NCI-H2107 treated with DMSO at 0.1 percent for 48 hours (cell line): Measurements from ENCODE around the gene CD14.
"Not testable (repeated sequence)": the region's sequence is repeated elsewhere in the genome, so short reads cannot be mapped to it uniquely, and the experiment has no call there.

Source experiments
- DNase-seq: peaks from one replicate; lab custom pipeline; 2025; ENCODE audit not compliant: unreplicated experiment; lab: John Stamatoyannopoulos, UW

CD14 gene

DNA sequence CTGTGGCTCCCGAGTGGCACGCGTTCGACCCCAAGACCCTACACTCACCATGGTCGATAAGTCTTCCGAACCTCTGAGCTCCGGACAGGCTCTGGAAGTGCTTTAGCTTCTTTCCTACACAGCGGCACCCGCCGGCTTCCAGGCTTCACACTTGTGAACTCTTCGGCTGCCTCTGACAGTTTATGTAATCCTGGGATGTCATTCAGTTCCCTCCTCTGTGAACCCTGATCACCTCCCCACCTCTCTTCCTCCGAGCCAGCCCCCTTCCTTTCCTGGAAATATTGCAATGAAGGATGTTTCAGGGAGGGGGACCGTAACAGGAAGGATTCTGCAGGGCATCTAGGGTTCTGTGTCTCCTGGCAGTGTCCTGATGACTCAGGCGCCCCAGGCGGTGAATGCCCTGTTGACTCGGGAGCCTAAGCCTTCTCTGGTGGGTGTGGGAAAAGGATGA, at the start of gene CD14:
TSS of gene CD14 (minus strand) at position 155 of the 451 bp plus-strand sequence. CDS start at position 51, 104 bp downstream.
- no peak for DNase-seq

DNA sequence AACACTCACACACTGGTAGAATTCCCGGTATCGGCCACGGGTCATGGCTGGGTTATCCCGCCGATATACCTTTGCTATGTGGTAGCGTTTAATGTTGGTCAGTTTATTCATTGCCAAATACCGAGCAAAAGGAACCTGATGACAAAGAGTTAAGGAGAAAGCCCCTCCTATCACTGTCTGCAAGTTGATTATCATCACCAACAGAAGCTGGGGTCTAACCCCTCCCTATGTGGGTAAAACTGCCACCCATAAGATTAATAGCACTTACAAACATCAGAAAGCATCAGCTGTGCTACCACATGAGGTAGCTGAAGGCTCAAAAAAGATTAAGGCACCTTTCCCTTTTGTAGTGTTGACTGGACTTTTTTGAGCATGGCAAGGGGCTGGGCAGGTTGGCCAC, 46.0 kb upstream of the CD14 start:
- DNase-seq = no peak

DNA sequence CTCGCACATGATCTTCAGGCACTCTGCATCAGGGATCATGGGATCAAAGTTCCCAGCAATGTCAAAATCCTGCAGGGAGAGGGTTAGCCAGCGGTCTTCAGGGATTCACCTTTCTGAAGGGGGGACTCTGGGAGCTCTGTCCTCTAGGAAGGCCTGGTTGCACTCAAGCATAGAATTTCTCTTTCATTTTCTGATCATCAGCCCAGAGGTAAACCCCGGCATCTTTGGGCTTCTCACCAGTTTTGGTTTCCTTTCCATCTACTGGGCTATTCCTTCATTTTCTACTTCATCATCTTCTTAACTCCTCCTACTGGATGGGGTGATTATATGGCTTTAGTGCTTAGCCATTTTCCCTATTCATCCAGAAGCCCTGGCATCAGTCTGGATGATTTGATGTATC, 45.0 kb upstream of the CD14 start:
- DNase-seq = no peak

DNA sequence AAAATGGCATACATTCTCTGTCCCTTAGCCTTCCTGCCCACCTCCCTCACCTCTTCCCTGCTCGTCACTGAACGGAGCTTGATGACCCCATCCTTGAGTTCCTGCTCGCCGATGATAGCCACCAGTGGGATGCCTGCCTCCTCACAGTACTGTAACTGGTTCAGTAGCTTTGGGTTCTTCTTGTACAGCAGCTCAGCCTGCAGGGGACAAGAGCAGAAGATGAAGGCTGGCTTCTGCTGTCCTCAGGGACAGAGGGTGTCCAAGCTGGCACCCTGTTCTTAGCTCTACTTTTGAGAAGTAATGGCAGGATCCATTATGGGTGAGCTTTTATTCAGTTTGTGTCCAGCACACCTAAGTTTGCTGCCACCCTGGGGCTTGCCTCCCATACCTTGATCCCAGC, 41.7 kb upstream of the CD14 start:
- DNase-seq = no peak

DNA sequence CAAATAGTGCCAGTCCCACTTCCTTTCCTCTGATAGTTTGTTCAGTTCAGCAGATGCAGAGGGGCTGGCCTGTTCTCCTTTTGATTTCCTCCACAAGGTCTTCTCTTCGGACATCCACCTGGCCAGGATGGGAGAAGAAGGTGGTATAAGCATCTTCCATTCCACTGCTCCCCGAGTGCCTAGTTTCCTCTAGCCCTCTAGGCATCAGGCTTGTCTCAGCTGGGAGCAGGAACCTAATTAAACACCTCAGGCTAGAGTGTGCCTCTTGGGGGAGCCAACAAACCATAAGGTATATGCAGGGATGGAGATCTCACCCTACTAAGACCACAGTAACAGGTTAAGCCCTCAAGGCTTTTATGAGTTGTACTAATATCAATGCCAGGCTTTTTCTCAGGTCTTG, 41.2 kb upstream of the CD14 start:
- DNase-seq = no peak

DNA sequence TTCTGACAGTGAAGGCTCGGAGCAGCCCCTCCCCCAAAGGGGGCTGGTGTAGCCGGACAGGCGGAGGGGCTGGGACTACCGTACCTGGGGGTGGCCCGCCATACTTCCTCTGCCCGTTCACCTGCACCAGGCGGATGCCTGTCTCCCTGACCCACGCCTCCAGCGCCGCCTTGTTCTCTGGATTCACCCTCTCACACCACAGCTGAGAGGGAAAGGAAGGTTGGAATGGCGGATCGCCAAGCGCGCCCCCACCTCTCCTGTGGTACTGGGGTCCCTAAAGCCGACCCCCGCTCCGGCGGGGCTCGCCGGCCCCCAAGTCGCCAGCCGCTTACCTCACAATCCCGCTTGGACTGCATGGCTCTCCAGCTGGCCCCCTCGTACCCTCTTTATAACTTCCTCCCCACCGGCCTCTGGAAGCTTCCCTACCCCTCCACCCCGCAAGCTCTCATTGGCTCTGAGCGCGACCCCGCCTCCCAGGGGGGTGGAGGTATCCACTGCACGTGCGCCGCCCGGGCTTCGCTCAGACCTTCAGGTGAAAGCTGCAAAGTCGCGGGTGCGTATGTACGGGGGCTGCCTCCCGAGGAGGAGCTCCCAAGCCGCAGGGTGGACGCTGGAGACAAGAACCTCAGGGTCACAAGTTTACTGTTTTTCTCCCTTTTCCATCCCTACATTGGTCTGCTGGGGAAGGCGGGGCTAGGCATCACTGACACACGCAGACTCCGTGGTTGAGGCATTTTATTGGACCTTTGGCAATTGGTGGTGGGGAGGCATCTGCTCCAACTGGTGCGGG, 40.4 kb upstream of the CD14 start, which contains the start of gene DND1:
TSS of gene DND1 (minus strand) at position 390 of the 790 bp plus-strand sequence. CDS start at position 356, 34 bp downstream.
- no peak for DNase-seq

DNA sequence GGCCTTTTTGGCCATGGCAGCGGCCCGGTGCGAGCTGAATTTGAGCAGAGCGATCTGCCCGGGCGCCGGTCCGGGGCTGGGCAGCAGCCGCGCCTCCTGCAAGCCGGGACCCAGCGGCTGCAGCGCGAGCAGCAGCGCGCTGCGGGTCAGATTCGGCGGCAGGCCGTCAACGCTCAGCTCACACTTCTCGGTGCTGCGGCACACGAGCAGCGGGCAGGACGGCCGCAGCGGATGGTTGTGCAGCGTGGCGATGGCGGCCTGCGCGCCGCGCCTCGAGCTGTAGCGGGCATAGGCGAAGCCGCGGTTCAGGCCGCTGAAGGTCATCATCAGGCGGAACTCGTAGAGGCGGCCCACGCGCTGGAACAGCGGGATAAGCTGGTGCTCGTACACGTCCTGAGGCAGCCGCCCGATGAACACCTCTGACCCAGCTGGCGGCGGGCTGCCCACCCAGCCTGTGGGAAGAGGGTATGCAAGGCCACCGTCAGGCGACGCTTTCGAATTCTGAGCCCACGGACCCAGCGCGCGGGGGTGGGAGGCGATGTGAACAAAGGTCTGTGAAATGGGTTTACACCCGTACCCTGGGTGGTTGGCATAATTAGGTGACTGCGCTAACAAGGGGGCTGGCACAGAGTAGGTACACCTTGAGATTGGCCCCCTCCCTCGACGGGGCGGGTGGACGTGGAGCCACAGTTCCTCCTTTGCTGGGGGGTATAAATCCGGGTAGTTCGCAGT, 39.6 kb upstream of the CD14 start:
- DNase-seq = no peak

DNA sequence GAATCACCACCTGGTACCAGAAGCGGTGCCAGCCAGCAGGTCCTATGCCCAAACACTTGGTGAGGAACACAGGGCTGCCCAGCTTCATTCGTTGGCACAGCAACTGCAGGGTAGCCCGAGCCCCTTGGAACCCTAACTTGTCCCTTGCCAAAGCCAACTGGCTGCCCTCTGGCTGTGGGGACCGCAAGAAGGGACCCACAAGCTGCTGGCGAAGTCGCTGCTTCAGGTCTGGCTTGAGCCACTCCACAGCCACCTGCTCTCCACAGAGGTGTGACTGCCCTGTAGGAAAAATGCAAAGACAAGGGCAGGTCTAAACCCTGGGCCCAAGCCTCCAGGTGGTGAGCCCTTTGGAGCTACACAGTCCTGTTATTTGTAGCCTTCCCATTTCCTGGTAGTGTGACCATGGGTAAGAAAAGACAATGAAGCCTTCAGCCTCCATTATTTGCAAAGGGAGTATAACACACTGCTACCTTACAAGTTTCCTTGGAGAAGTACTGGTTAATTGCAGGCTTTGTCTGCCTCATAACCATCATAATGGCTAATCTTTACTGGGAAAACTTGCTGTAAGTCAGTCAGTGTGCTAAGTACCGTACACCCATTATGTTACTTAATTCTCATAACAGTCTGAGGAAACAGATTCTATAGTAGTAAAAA, 38.6 kb upstream of the CD14 start:
- no peak for DNase-seq

DNA sequence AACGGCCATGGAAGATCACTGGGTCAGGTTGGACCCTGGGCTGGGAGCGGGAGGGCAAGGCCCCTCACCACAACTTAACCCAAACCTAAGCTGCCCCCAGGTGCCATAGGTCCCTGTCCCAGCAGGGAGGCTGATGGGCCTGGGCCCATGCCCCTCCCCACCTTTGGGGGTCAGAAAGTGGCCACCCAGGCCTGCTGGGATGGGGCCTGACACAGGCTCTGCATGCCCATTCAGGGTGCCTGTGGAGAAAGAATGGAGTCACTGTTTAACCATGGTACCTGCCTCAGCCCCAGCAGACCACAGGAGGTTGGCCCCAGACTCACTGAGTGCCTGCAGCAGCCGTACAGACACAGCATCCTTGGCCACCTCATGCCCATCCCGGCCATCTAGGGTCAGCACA, 38.1 kb upstream of the CD14 start:
- DNase-seq = not testable (repeated sequence)

DNA sequence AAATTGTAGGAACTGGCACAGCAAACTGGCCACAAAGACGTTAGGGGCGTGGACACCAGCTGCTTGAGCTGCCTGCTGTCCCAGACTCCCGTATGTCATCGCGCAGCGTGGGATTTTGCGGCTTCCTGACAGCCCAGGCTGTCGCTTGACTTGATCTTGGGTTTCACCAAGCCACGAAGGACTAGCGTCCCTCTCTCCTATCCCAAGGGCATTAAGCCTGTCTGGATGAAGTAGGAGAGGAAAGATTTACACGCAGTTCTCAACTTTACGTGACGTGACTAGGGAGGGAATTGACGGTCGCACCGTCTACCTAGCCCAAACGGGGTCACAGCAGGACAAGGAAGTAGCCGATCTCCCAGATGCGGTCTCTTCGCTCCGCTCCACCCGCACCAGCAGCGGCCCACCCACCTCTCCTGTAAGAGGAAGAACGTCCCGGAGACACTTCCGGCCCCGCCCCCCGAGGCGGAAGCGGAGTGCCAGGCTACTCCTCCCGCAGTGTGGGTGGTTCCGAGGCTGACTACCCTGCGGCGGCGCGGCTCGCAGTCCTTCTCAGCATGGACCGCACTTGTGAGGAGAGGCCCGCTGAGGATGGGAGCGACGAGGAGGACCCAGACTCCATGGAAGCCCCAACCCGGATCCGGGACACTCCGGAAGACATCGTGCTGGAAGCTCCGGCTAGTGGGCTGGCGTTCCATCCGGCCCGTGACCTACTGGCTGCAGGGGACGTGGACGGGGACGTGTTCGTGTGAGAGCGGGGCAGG, 31.6 kb upstream of the CD14 start, which contains the start of gene WDR55:
TSS of gene WDR55 (plus strand) at position 546 of the 761 bp plus-strand sequence. CDS start at position 555, 9 bp downstream.
- DNase-seq = peak; percentile 55

DNA sequence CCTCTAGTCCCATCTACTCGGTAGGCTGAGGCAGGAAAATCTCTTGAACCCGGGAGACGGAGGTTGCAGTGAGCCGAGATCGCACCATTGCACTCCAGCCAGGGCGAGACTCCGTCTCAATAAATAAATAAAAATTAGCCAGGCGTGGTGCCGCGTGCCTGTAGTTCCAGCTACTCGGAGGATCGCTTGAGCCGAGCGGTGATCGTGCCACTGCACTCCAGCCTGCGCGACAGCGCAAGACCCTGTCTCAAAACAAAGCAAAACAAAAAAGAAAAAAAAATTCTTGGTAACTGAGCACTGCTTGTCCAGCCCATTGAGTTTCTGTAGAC, 31.0 kb upstream of the CD14 start:
- no peak for DNase-seq

DNA sequence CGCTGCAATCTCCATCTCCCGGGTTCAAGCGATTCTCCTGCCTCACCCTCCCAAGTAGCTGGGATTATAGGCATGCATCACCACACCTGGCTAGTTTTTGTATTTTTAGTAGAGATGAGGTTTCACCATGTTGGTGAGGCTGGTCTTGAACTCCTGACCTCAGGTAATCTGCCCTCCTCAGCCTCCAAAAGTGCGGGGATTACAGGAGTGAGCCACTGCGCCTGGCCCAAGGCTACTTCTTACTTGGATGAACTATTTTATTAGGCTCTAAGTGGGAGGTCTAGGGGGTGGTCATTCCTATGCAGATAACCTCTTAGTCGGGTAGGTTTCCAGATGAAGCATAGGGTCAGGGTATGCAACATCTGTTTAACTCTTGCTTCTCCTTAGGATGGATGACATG, 27.4 kb upstream of the CD14 start:
- DNase-seq = not testable (repeated sequence)

DNA sequence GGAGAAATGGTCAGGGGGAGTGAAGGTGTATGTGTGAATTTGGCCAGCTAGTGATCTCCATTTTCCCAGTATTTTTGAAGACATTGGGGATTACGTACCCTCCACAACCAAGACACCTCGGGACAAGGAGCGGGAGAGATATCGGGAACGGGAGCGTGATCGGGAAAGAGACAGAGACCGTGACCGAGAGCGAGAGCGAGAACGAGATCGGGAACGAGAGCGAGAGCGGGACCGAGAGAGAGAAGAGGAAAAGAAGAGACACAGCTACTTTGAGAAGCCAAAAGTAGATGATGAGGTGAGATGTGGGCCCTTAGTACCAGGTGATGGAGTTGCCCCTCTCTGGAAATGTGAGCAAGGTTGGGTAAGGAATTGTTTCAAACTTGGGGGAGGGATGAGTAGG, 25.9 kb upstream of the CD14 start:
- no peak for DNase-seq

DNA sequence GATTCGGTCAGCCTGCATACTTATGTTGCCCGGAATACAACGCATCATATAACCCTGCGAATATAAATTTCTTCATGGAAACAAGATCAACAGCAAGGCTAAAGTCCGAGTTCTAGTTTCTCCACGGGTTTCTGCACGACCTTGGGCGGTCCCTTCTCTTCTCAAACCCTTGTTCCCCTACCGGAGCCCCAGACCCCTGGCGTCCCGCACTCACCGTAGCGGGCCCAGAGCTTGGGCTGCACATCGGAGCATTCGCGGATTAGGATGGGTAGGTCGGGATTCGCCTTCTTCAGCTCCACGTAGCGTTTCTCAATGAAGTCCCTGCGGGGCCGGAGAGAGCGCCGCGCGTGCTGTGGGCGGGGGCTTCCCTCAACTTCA, 14.1 kb upstream of the CD14 start:
- no peak for DNase-seq

DNA sequence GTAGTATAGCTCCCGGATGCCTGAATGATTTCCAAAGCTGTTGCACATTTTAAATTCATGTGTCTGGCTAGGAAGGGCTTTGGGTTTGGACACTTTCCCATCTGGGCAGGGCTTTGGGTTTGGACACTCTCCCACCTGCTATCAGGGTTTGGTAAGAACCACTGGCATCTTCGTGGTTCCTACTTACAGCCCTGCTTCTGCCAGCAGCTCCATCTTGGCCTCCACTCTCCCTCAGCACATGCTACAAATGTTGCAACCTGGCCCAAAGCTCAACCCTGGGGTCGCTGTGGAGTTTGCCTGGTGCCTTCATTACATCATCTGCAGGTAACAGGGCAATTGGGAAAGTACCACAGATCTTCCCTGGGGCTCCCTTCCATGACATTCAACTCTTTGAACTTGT, 9.7 kb upstream of the CD14 start:
- DNase-seq = no peak

DNA sequence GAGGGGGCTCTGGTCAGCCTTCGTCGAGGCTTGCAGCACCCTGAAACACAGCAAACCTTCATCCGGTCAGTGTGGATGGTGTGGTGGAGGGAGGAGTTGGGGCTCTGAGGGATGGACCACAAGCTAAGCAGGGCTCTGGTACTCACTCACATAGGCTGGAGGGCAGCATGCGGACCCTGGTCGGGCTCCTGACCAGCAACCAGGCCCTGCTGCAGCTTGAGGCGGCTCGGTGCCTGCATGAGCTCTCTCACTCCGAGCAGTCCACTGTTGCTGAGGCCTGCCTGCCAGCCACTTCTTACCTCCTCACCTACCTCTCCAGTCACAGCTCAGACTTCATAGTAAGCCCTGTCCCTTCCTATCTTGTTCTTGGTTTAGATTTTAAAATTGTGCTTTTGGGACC, 8.7 kb upstream of the CD14 start:
- DNase-seq = no peak

DNA sequence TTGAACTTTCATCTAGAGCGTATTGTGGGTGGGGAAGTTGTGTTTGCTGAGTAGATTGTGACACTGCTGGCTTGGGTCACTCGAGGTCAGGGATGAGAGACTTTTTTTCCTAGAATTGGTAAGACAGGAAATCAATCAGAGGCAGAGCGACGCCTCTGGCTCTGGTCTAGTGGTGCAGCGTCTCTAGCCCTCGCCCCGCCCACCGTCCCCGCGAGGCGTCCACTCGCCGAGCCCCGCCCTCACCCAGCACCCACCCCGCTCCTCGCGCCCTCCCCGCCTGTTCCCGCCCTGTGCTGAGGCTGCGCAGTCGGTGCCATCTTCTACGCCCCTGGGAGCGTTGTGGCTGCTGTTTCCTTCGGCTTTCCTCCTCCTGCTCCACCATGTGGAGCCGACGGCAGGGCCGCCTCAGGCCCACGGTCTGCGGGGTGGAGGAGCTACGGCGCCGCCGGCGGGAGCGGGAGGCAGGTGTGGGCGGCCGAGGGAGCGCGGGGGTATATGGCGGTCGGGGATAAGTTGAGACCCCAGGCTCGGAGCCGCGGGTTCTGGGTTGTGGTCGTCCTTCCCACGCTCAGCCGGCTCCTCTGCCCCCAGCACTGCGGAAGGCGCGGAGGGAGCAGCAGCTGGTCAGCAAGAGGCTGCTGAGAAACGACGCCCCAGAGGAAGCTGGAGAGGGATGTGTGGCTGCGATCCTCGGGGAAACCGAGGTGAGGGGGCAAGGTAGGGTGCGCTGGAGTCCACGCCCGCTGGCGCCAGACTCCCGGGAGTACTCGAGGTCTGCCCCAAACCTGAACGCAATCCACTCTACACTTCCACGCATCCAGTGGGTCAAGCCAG, 6.4 kb upstream of the CD14 start, which contains the start of gene TMCO6:
TSS of gene TMCO6 (plus strand) at position 304 of the 834 bp plus-strand sequence. CDS start at position 381, 77 bp downstream.
- DNase-seq = peak; percentile 74

DNA sequence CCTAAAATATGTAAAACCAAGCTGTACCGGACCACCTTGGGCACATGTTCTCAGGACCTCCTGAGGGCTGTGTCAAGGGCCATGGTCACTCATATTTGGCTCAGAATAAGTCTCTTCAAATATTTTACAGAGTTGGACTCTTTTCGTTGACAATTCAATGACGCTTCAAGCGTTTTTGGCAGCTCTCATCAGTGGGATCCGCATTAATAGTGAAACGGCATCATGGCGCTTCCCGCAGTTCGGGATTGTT, 5.8 kb upstream of the CD14 start:
- not testable (repeated sequence) for DNase-seq

DNA sequence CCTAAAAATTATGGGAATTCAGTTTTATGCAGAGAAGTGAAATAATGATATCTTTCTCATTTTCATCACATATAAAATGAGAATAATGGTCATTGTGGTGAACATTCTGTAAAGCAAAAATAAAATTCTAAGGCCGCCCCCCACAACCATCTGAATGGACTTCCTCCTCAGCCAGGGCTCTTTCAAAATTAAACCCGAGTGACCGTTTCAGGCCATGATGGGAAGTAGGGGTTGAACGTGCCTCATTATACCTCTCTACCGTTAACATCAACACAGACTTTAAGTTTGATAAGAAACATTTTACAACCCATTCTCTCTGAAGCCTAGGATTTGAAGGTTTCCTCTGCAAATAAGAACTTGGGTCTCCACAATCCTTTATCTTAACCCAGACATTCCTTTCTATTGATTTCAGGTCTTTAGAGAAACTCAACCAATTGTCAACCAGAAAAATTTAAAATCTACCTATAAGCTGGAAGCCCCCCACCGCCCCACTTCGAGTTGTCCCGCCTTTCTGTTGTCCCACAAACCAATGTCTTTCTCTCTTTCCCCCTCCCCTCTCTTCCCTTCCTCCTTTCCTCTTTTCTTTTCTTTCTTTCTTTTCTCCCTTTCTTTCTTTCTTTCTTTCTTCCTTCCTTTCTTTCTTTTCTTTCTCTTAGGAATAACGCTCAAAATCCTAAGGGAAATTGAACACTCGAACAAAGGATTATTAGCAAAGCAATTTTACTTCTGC, 4.6 kb upstream of the CD14 start:
- no peak for DNase-seq
